Adrenal gland (tissue), 12 donors: ENCODE data around the gene TMEM141. TPM values are rescaled to one million over a fixed set of nuclear protein-coding genes. Genes with fewer than 3 reads are reported as not detected.

Experiments
- DNase-seq, 7 donors: peaks; one replicate each; pipeline ENCODE4 v3.0.0-alpha.2; 2019 to 2020
- H3K27ac ChIP-seq, 5 donors: fragments of 200-600 bp; sonication (generic) in 4 of 5; 1 replicate in 3 of 5; 2 replicates in 2 of 5; pipeline versions ENCODE4 v1.5.1 to v1.8.0; 2016 to 2020; ENCODE audit warnings: mild to moderate bottlenecking in 1 of 5
- H3K27me3 ChIP-seq: fragments of 200-600 bp; 2 replicates; pipeline ENCODE4 v1.8.0; 2021
- H3K36me3 ChIP-seq, 2 donors: fragments of 200-600 bp; replicated peaks in 1 of 2; 1 replicate in 1 of 2; 2 replicates in 1 of 2; pipeline versions ENCODE4 v1.5.1 to v1.8.0; 2018 to 2022
- H3K4me1 ChIP-seq, 2 donors: fragments of 200-600 bp; replicated peaks in 1 of 2; 1 replicate in 1 of 2; 2 replicates in 1 of 2; pipeline versions ENCODE4 v1.5.1 to v1.8.0; 2018 to 2021
- H3K4me3 ChIP-seq, 4 donors: fragments of 200-600 bp; sonication (generic) in 3 of 4; one replicate each; pipeline ENCODE4 v1.5.1; 2016 to 2018
- H3K9me3 ChIP-seq, 3 donors: fragments of 200-600 bp; sonication (generic) in 1 of 3; replicated peaks in 1 of 3; 1 replicate in 2 of 3; 2 replicates in 1 of 3; pipeline versions ENCODE4 v1.5.1 to v1.8.0; 2016 to 2021
- CTCF ChIP-seq, 6 experiments: fragments of 450-650 bp in 4 of 6; fragments of 200-600 bp in 2 of 6; sonication (generic) in 1 of 6; IDR thresholded peaks; 1 replicate in 5 of 6; 2 replicates in 1 of 6; pipeline versions ENCODE4 v1.5.1 to v1.8.0; 2016 to 2021; ENCODE audit warnings: antibody characterized with exemption in 6 of 6, mild to moderate bottlenecking in 2 of 6, moderate library complexity in 1 of 6
- POLR2A ChIP-seq, 2 donors: fragments of 450-650 bp; IDR thresholded peaks; one replicate each; pipeline ENCODE4 v1.6.1; 2017; ENCODE audit warnings: antibody characterized with exemption in 2 of 2, mild to moderate bottlenecking in 2 of 2, moderate library complexity in 1 of 2
- WGBS, 4 donors: extraction: QIAGEN DNeasy Blood & Tissue Kit in 2 of 4; methylation state at CpG; one replicate each; pipeline versions ENCODE4 v1.1.5 to v1.1.7; 2013 to 2017; 5-methylcytosine and 5-hydroxymethylcytosine counted together
- intact Hi-C, 2 donors: fragments of 100-400 bp; cut with DNase I; formaldehyde crosslinking; loops; one replicate each; pipeline versions ENCODE4 v1.14.1 to v1.15.0; 2022 to 2023
- polyA plus RNA-seq, 3 donors: library from polyadenylated mRNA; stranded (reverse); fragments of 200-250 nt in 2 of 3; fragments of 350-450 nt in 1 of 3; fragmentation: Illumina TruSeq in 1 of 3; extraction: RNeasy Lipid Tissue Mini Kit (QIAGEN cat#74804) in 1 of 3; gene quantifications; one replicate each; pipeline ENCODE4 v1.2.3, GENCODE V29; 2013 to 2014
- total RNA-seq, 9 donors: library from RNA; depleted of rRNA in 4 of 9; stranded (reverse); fragments of >200 nt in 4 of 9; fragments of 120-200 nt in 1 of 9; fragmentation: NEBNext Ultra II Directional in 1 of 9; extraction: Animal tissue kit (Norgen Biotek cat#: 25700) in 1 of 9; gene quantifications; one replicate each; pipeline versions ENCODE4 v1.1.0 to v1.2.4, GENCODE V29; 2013 to 2023
- donor health status: healthy with polysubstance abuse.
- donor health status: Bipolar disorder and iron deficiency.
- donor health status: DM: yes; HTN: yes; CAD: no.
- donor health status: DM: no; HTN: no; CAD: no.
- donor health status: DM: no; HTN: no; CAD: no.
- donor health status: DM: yes; HTN: yes; CAD: no.

The TMEM141 gene
- total and polyA plus RNA-seq, 12 donors: 31.3 to 94.8 (median 58.9) TPM

- no peak for DNase-seq
- no peak overlapping the region for H3K4me3 ChIP-seq
- intact Hi-C loops: no loop called here
- H3K27ac ChIP-seq: no peak overlapping the region
- no peaks in the 10 kb centered on the region for H3K4me1 ChIP-seq
- no peaks in the 10 kb centered on the region for H3K9me3 ChIP-seq
- WGBS, 4 donors: 54 to 67% (median 66%) methylated on average over 7 of the region's 7 CpGs
- H3K36me3 ChIP-seq: no peaks in the 10 kb centered on the region
- no peak for TF ChIP-seq CTCF (IDR thresholded peaks at IDR 0.05)
- TF ChIP-seq POLR2A (IDR thresholded peaks at IDR 0.05): no peak
- H3K27me3 ChIP-seq: no peaks in the 10 kb centered on the region
Measured at GRCh38 chr9:136776947-136777346, 14.2 kb upstream of the TMEM141 start.

- WGBS, 4 donors: 62 to 73% (median 70%) methylated on average over 14 of the region's 14 CpGs
- DNase-seq: no peak
- intact Hi-C loops: no loop called here
Measured at GRCh38 chr9:136777359-136777758, 13.8 kb upstream of the TMEM141 start.

GRCh38 chr9:136779808-136780207, 11.3 kb upstream of the TMEM141 start:
- 78 to 90% (median 85%) methylated on average over 5 of the region's 5 CpGs for WGBS, 4 donors

More at GRCh38 chr9:136777359-136777758, 13.8 kb upstream of the TMEM141 start:
- TF ChIP-seq CTCF (IDR thresholded peaks at IDR 0.05) (no peak), POLR2A (IDR thresholded peaks at IDR 0.05) (no peak)
- no peaks in the 10 kb centered on the region for H3K4me1 ChIP-seq
- H3K36me3 ChIP-seq: no peaks in the 10 kb centered on the region
- no peak overlapping the region for H3K4me3 ChIP-seq
- H3K27ac ChIP-seq: no peak overlapping the region
- no peaks in the 10 kb centered on the region for H3K9me3 ChIP-seq
- no peaks in the 10 kb centered on the region for H3K27me3 ChIP-seq

GRCh38 chr9:136782452-136782851, 8.7 kb upstream of the TMEM141 start:
- WGBS, 4 donors: 92 to 96% (median 93%) methylated on average over 3 of the region's 3 CpGs
- DNase-seq: no peak
- intact Hi-C loops: loop anchor here in 1 of 2 donors (10.0 kb wide), 1 partner anchor 452 kb away; the partner anchor contains the start of gene SLC34A3
- H3K9me3 ChIP-seq: no peaks in the 10 kb centered on the region
- no peaks in the 10 kb centered on the region for H3K27me3 ChIP-seq
- no peaks in the 10 kb centered on the region for H3K36me3 ChIP-seq
- peaks cover 0 to 1% of the 10 kb centered on the region in 2 donors for H3K4me1 ChIP-seq
- no peak overlapping the region for H3K4me3 ChIP-seq
- H3K27ac ChIP-seq: no peak overlapping the region
- TF ChIP-seq POLR2A (IDR thresholded peaks at IDR 0.05): no peak
- TF ChIP-seq CTCF (IDR thresholded peaks at IDR 0.05): no peak

More at GRCh38 chr9:136779808-136780207, 11.3 kb upstream of the TMEM141 start:
- Histone ChIP-seq H3K36me3 (no peaks in the 10 kb centered on the region), H3K27ac (no peak overlapping the region), H3K4me3 (no peak overlapping the region), H3K27me3 (no peaks in the 10 kb centered on the region), H3K4me1 (no peaks in the 10 kb centered on the region), H3K9me3 (no peaks in the 10 kb centered on the region)
- TF ChIP-seq CTCF (IDR thresholded peaks at IDR 0.05): no peak
- no peak for TF ChIP-seq POLR2A (IDR thresholded peaks at IDR 0.05)
- intact Hi-C loops: loop anchor here in 1 of 2 donors (10.0 kb wide), 1 partner anchor 455 kb away; the partner anchor contains the start of gene SLC34A3
- DNase-seq: no peak
